ENCODE measurements around the gene CYFIP2.

Gene CYFIP2

GRCh38 chr5:157301066-157301465 lies 35.1 kb downstream of the CYFIP2 start:
- TF ChIP-seq CTCF (IDR thresholded peaks at IDR 0.05; ENCODE audit: extremely low read depth, missing control alignments), result no peak
- no peak for DNase-seq (ENCODE audit: low spot score)

DNA sequence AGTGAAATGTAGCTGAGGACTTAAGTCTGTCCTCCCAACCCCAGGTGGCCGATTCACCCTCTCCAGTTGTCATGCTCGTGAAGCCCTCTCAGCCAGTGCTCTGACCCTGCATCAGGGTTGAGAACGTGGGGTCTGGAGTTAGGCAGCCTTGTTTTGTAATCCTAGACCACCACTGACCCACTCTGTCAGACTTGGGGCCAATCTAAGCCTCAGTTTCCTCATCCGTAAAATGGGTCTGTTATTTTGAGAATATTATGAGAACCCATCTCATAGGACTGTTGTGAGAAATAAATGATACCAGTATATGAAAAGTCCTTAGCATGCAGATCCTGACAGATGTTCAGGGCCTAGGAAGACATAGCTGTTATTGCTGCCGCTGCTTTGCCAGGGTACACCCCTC lies 37.1 kb downstream of the CYFIP2 start:
- no peak for TF ChIP-seq CTCF (IDR thresholded peaks at IDR 0.05; ENCODE audit: extremely low read depth, missing control alignments)
- no peak for DNase-seq (ENCODE audit: low spot score)

- DNase-seq (ENCODE audit: low spot score), result no peak
- no peak for TF ChIP-seq CTCF (IDR thresholded peaks at IDR 0.05; ENCODE audit: extremely low read depth, missing control alignments)
These were observed 37.9 kb downstream of the CYFIP2 start for GRCh38 chr5:157303667-157304327.

- no peak for TF ChIP-seq CTCF (IDR thresholded peaks at IDR 0.05; ENCODE audit: extremely low read depth, missing control alignments)
- DNase-seq (ENCODE audit: low spot score), result no peak
These were observed 40.2 kb downstream of the CYFIP2 start for GRCh38 chr5:157306081-157306480.

DNA sequence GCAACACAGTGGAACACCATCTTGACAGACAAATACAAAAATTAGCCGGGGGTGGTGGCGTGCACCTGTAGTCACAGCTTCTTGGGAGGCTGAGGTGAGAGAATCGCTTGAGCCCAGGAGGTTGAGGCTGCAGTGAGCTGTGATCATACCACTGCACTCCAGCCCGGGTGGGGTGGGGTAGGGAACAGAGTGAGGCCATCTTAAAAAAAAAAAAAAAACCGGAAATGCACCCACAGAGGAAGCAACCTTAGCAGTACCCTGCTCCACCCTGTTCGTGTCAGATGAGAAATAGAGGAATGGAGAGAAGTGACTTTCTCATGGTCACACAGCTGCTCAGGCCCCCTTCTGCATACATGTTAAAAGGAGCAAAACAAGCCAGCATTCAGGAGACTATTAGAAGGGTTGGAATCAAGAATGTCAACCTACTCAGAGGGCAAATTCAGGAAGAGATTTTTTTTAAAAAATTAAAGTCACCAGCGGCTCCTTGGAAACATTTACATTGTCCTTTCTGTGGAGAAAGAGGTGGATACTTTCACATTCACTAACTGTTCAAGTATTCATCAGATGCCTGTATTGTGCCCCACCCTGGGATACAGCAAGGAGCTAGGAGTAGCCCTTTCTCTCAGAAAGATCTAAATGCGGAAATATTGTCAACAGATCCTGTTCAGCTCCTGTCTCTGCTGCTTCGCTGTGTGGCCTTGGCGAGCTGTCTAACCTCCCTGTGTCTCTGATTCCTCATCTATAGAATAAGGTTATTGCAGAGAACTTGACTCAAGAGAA lies 41.0 kb downstream of the CYFIP2 start:
- DNase-seq (ENCODE audit: low spot score), result no peak
- no peak for TF ChIP-seq CTCF (IDR thresholded peaks at IDR 0.05; ENCODE audit: extremely low read depth, missing control alignments)

GRCh38 chr5:157308836-157309465 lies 43.0 kb downstream of the CYFIP2 start:
- DNase-seq (ENCODE audit: low spot score), result no peak
- TF ChIP-seq CTCF (IDR thresholded peaks at IDR 0.05; ENCODE audit: extremely low read depth, missing control alignments), result no peak

DNA sequence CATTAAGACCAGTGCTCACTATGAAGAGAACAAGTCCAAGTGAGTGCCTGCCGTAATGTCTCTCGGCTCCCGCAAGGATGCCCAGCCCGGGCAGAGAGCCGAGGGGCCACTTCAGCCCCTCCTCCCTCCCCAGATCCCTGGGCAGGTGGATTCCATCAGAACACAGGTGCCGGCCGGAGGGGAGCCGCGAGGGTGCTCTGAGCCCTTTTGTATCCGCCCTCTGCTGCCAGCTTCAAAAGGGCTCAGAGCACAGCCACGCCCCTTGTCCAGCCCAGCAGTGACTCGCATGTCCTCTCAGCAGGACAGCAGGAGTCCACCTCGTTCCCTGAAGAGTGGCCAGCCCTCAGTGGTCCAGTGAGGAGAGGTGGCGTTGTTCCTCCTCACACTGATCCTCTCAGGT lies 43.9 kb downstream of the CYFIP2 start:
- DNase-seq (ENCODE audit: low spot score), result no peak
- no peak for TF ChIP-seq CTCF (IDR thresholded peaks at IDR 0.05; ENCODE audit: extremely low read depth, missing control alignments)
